BLaER1 treated with 17β-estradiol and CSF1 and Interleukin-3, amounts not matched to agents 10 nM and 100 nM (cell line): ENCODE measurements around the gene ICE1.

Experiments
- H3K27ac ChIP-seq, 11 experiments: shearing (Covaris generic); formaldehyde crosslinking; 2 replicates each; pipeline ENCODE4 v1.8.1; 2022
- H3K27me3 ChIP-seq, 11 experiments: shearing (Covaris generic); formaldehyde crosslinking; 2 replicates each; pipeline ENCODE4 v1.8.1; 2022
- H3K36me3 ChIP-seq, 11 experiments: shearing (Covaris generic); formaldehyde crosslinking; 2 replicates each; pipeline ENCODE4 v1.8.1; 2022
- H3K4me1 ChIP-seq, 10 experiments: shearing (Covaris generic); formaldehyde crosslinking; 2 replicates each; pipeline ENCODE4 v1.8.1; 2022
- H3K4me2 ChIP-seq, 11 experiments: shearing (Covaris generic); formaldehyde crosslinking; 2 replicates each; pipeline ENCODE4 v1.8.1; 2022
- H3K4me3 ChIP-seq, 10 experiments: shearing (Covaris generic); formaldehyde crosslinking; 2 replicates each; pipeline ENCODE4 v1.8.1; 2022
- H3K9ac ChIP-seq, 11 experiments: shearing (Covaris generic); formaldehyde crosslinking; 2 replicates each; pipeline ENCODE4 v1.8.1; 2022
- H3K9me3 ChIP-seq, 11 experiments: shearing (Covaris generic); formaldehyde crosslinking; replicated peaks in 1 of 11; 2 replicates each; pipeline ENCODE4 v1.8.1; 2022
- H4K20me1 ChIP-seq, 11 experiments: shearing (Covaris generic); formaldehyde crosslinking; 2 replicates each; pipeline ENCODE4 v1.8.1; 2022
- Cebpa-rat ChIP-seq, 11 experiments: shearing (Covaris generic); IDR thresholded peaks; 2 replicates each; pipeline ENCODE4 v1.8.1; 2022

The ICE1 gene

GRCh38 chr5:5456858-5457257 is 34.4 kb downstream of the ICE1 start:
- Histone ChIP-seq H3K4me2 (no peak overlapping the region), H3K36me3 (peaks cover 88 to 100% (median 97%) of the 10 kb centered on the region in 11 experiments), H3K27ac (no peak overlapping the region)

GRCh38 chr5:5460311-5460710 is 37.8 kb downstream of the ICE1 start:
- no peak for TF ChIP-seq Cebpa-rat (IDR thresholded peaks at IDR 0.05)
- Histone ChIP-seq H3K27me3 (no peaks in the 10 kb centered on the region), H3K4me1 (peaks cover 0 to 20% (median 0%) of the 10 kb centered on the region in 10 experiments; a peak in 6 of 20 replicates), H3K4me2 (peak overlapping the region in 2 of 11 experiments; percentile 43 to 55; a peak in 4 of 22 replicates), H3K9ac (no peak overlapping the region), H3K9me3 (no peaks in the 10 kb centered on the region), H4K20me1 (peaks cover 0 to 33% (median 10%) of the 10 kb centered on the region in 11 experiments; a peak in 9 of 22 replicates), H3K4me3 (no peak overlapping the region), H3K36me3 (peaks cover 87 to 100% (median 100%) of the 10 kb centered on the region in 11 experiments), H3K27ac (no peak overlapping the region)

More at GRCh38 chr5:5456858-5457257, 34.4 kb downstream of the ICE1 start:
- Histone ChIP-seq H4K20me1 (peaks cover 0 to 15% (median 0%) of the 10 kb centered on the region in 11 experiments; a peak in 4 of 22 replicates), H3K9me3 (no peaks in the 10 kb centered on the region), H3K27me3 (no peaks in the 10 kb centered on the region), H3K4me1 (peaks cover 0 to 20% (median 0%) of the 10 kb centered on the region in 10 experiments; a peak in 6 of 20 replicates), H3K4me3 (no peak overlapping the region), H3K9ac (no peak overlapping the region)
- TF ChIP-seq Cebpa-rat (IDR thresholded peaks at IDR 0.05), result no peak

- Histone ChIP-seq H3K36me3 (peaks cover 87 to 100% (median 99%) of the 10 kb centered on the region in 11 experiments), H3K9me3 (no peaks in the 10 kb centered on the region), H4K20me1 (peaks cover 0 to 33% (median 10%) of the 10 kb centered on the region in 11 experiments; a peak in 9 of 22 replicates), H3K4me3 (no peak overlapping the region), H3K9ac (no peak overlapping the region), H3K27ac (no peak overlapping the region), H3K4me2 (peak overlapping the region in 2 of 11 experiments; percentile 43 to 55; a peak in 2 of 22 replicates), H3K27me3 (no peaks in the 10 kb centered on the region), H3K4me1 (peaks cover 0 to 20% (median 0%) of the 10 kb centered on the region in 10 experiments; a peak in 6 of 20 replicates)
- TF ChIP-seq Cebpa-rat (IDR thresholded peaks at IDR 0.05), result no peak
These were observed 38.5 kb downstream of the ICE1 start for GRCh38 chr5:5461012-5461411.

DNA sequence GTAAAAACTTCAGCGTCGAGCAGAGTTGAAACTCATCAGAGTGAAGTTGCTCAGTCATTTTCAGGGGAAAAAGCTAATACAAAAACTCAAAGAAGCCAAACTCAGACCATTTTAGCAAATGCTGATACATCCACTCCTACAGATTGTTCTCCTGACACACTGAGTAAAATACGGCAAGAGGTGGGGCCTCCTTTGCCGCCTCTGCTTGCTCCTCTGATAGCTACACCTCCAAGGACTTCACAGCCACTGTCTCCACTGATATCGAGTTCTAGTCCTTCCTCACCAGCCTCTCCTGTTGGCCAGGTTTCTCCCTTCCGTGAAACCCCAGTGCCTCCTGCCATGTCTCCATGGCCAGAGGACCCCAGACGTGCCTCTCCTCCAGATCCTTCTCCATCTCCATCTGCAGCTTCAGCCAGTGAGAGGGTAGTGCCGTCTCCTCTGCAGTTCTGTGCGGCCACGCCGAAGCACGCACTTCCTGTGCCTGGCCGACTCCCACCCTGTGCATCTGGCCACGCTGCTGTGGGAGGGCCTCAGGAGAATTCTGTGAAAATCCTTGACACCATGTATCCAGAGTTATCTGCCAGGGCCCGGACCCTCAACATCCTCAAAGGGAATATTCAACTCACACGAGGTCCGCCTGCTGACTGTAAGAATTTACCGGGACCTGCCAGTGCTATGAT is 41.7 kb downstream of the ICE1 start:
- H3K36me3 ChIP-seq, result peaks cover 84 to 100% (median 91%) of the 10 kb centered on the region in 11 experiments
- no peaks in the 10 kb centered on the region for H3K9me3 ChIP-seq
- no peak overlapping the region for H3K4me2 ChIP-seq
- H3K27me3 ChIP-seq, result no peaks in the 10 kb centered on the region
- no peak for TF ChIP-seq Cebpa-rat (IDR thresholded peaks at IDR 0.05)
- H3K4me3 ChIP-seq, result no peak overlapping the region
- no peak overlapping the region for H3K27ac ChIP-seq
- no peak overlapping the region for H3K9ac ChIP-seq
- peaks cover 0 to 19% (median 0%) of the 10 kb centered on the region in 10 experiments; a peak in 6 of 20 replicates for H3K4me1 ChIP-seq
- H4K20me1 ChIP-seq, result peaks cover 0 to 40% (median 12%) of the 10 kb centered on the region in 11 experiments; a peak in 9 of 22 replicates

GRCh38 chr5:5466227-5466626 is 43.8 kb downstream of the ICE1 start:
- Histone ChIP-seq H3K27me3 (no peaks in the 10 kb centered on the region), H3K4me1 (no peaks in the 10 kb centered on the region; a peak in 1 of 20 replicates), H3K36me3 (peaks cover 72 to 91% (median 82%) of the 10 kb centered on the region in 11 experiments), H3K9me3 (no peaks in the 10 kb centered on the region), H3K27ac (no peak overlapping the region), H4K20me1 (peaks cover 0 to 40% (median 8%) of the 10 kb centered on the region in 11 experiments; a peak in 8 of 22 replicates), H3K4me2 (no peak overlapping the region), H3K9ac (no peak overlapping the region), H3K4me3 (no peak overlapping the region)
- no peak for TF ChIP-seq Cebpa-rat (IDR thresholded peaks at IDR 0.05)

DNA sequence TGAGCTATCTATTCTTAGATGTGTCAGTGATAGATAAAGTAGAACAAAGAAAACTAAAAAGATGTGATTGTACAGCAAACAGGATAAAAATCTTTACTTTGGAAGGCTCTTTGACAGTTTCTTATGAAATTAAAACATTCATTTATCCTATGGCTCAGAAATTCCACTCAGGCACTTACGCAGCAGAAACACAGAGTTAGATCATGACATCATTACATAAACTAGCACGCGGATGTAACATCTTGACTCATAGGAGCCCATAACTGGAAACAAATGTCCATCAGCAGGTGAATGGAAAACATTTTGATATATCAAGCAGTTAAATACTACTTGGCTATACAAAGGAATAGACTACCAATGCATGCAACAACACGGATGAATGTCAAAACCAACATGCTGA is 45.3 kb downstream of the ICE1 start:
- Histone ChIP-seq H3K9ac (no peak overlapping the region), H3K4me2 (no peak overlapping the region), H3K27me3 (no peaks in the 10 kb centered on the region), H3K4me3 (no peak overlapping the region), H3K27ac (no peak overlapping the region), H3K4me1 (no peaks in the 10 kb centered on the region), H4K20me1 (peaks cover 0 to 39% (median 8%) of the 10 kb centered on the region in 11 experiments; a peak in 8 of 22 replicates), H3K9me3 (no peaks in the 10 kb centered on the region), H3K36me3 (peaks cover 63 to 82% (median 68%) of the 10 kb centered on the region in 11 experiments)
- no peak for TF ChIP-seq Cebpa-rat (IDR thresholded peaks at IDR 0.05)

DNA sequence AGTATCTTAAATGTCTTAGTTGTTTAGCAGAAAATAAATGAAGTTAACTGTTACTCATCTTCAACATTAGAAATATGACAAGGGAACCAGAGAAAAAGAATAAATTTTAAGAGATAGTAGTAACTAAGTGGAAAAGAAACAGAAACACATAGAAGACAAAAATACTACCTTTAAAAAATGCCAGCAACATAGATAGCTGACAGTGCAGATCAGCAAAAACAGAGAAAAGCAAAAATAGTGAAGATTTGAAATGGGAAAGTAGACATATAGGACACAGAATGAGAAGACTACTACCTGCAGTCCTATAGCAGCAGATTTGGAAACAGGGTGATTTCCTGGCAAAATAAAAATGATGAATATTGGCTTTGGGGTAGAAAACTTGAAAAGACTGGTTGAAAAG is 48.5 kb downstream of the ICE1 start:
- no peak for TF ChIP-seq Cebpa-rat (IDR thresholded peaks at IDR 0.05)
- Histone ChIP-seq H3K4me2 (no peak overlapping the region), H4K20me1 (peaks cover 0 to 13% (median 0%) of the 10 kb centered on the region in 11 experiments; a peak in 3 of 22 replicates), H3K9ac (no peak overlapping the region), H3K9me3 (no peaks in the 10 kb centered on the region), H3K27ac (no peak overlapping the region), H3K36me3 (peaks cover 63 to 81% (median 69%) of the 10 kb centered on the region in 11 experiments), H3K4me3 (no peak overlapping the region), H3K4me1 (no peaks in the 10 kb centered on the region), H3K27me3 (no peaks in the 10 kb centered on the region)

GRCh38 chr5:5473226-5473625 is 50.7 kb downstream of the ICE1 start:
- Histone ChIP-seq H3K9me3 (no peaks in the 10 kb centered on the region), H3K27ac (no peak overlapping the region), H3K9ac (no peak overlapping the region), H4K20me1 (no peaks in the 10 kb centered on the region), H3K4me2 (no peak overlapping the region), H3K4me1 (no peaks in the 10 kb centered on the region), H3K4me3 (no peak overlapping the region), H3K36me3 (peaks cover 61 to 81% (median 70%) of the 10 kb centered on the region in 11 experiments), H3K27me3 (no peaks in the 10 kb centered on the region)
- TF ChIP-seq Cebpa-rat (IDR thresholded peaks at IDR 0.05), result no peak

GRCh38 chr5:5474961-5475360 is 52.5 kb downstream of the ICE1 start:
- H3K27me3 ChIP-seq, result no peaks in the 10 kb centered on the region
- H3K4me3 ChIP-seq, result no peak overlapping the region
- H3K27ac ChIP-seq, result no peak overlapping the region
- H3K9ac ChIP-seq, result no peak overlapping the region
- no peak for TF ChIP-seq Cebpa-rat (IDR thresholded peaks at IDR 0.05)
- H4K20me1 ChIP-seq, result no peaks in the 10 kb centered on the region
- 0 out of 20 replicates have a peak, but pooled peaks cover 0 to under 1% (median 0%) of the 10 kb centered on the region in 10 experiments for H3K4me1 ChIP-seq
- peaks cover 64 to 82% (median 75%) of the 10 kb centered on the region in 11 experiments for H3K36me3 ChIP-seq
- no peak overlapping the region for H3K4me2 ChIP-seq
- H3K9me3 ChIP-seq, result peaks cover 0 to 5% (median 0%) of the 10 kb centered on the region in 11 experiments; a peak in 1 of 22 replicates
